ENCODE data around the gene AEBP1.

AEBP1 gene

DNA sequence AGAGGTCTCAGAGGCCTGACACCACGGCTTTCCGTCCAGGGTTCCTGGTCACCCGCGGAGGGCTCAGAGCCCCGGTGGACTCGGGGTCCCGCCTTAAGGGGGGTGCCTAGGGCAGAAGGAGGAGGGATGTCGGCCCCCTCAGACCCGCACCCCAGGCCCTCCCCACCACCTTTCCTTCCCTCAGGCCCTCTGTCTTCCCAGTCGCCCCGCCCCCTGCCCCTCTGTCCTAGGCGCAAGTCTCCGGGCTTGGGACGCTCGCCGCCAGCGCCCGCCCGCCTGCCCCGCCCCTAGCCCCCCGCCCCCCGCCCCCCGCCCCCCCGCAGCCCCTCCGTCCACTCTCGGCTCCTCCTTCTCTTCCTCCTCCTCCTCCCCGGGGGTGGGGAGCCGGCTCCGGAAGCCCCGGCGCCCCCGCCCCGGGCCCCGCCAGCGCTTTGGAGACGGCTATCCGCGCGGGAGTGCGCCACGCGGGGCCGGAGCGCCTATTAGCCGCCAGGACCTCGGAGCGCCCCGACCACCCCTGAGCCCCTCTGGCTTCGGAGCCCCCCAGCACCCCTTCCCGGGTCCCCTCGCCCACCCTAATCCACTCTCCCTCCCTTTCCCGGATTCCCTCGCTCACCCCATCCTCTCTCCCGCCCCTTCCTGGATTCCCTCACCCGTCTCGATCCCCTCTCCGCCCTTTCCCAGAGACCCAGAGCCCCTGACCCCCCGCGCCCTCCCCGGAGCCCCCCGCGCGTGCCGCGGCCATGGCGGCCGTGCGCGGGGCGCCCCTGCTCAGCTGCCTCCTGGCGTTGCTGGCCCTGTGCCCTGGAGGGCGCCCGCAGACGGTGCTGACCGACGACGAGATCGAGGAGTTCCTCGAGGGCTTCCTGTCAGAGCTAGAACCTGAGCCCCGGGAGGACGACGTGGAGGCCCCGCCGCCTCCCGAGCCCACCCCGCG lies at the start of gene AEBP1:
TSS of gene AEBP1 (plus strand) at position 423 of the 937 bp plus-strand sequence. CDS start at position 744, 321 bp downstream.
- no peak for DNase-seq (ENCODE audit: low read depth in 4 of 4, low spot score in 1 of 4)

DNA sequence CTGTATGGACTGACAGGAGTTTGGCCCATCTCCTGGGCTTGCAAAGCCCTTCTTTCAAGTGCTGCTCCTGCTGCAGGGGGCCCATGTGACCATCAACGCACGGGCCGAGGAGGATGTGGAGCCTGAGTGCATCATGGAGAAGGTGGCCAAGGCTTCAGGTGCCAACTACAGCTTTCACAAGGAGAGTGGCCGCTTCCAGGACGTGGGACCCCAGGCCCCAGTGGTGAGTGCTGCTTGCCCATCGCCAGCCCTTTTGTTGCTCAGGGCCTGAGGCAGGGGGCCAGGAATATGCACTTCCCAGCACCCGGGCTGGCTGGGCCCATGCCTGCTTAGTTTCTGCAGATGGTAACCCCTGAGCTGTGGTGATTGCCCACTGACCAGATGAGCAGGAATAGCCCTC lies 47.5 kb upstream of the AEBP1 start:
- DNase-seq (ENCODE audit: low read depth in 4 of 4, low spot score in 1 of 4) = no peak

- DNase-seq (ENCODE audit: low read depth in 4 of 4, low spot score in 1 of 4) = no peak
Observed at GRCh38 chr7:44057181-44057848, 46.8 kb upstream of the AEBP1 start.

DNA sequence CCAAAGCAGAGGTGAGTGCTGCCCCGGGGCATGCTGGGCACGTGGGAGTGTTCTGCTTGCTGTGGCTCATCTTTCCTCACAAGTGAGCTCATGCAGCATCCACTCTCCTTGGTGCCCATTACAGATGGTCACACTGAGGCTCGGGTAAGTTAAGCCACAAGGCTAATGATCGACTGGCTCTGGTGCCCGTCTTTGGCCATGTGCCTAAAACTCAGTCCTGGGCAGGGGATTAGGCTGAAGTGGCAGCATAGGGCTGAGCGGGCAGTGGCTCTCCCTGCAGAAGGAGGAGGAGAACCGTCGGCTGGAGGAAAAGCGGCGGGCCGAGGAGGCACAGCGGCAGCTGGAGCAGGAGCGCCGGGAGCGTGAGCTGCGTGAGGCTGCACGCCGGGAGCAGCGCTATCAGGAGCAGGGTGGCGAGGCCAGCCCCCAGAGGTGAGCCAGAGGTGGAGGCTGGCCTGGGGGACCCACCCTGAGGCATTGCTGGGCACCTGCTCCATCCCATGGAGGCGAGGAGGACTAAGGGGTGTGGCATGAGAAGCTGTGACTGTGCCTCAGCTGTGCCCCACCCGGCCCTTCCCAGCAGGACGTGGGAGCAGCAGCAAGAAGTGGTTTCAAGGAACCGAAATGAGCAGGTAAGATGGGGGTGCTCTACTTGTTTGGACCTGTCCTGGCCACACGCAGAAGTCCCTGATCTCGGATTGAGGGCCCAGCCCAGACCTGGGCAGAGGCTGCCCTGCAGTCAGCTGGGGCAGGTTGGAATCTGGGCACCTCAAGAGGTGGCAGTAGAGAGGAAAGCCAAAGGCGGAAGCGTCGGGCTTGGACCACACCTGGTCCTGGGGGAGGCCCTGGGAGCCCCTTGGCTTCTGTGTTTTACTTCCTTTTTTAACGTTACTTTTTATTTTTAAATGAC lies 46.0 kb upstream of the AEBP1 start:
- DNase-seq (ENCODE audit: low read depth in 4 of 4, low spot score in 1 of 4) = no peak

DNA sequence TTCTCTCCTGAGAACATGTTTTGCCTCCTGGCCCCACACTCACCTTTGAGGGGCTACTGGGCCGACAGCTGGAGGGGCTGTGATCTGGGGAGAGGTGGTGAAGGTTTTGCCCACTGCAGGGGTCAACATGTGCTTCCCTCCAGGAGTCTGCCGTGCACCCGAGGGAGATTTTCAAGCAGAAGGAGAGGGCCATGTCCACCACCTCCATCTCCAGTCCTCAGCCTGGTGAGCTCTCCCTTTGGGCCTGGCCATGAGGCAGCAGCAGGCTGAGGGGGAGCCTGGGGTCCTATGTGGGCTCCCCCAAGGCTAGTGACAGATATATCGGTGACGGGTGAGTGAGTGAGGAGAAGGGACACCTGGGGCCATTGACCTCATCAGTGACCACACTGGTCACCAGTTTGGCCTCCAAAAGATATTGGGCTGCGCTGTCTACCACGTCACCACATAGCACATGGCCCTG lies 45.4 kb upstream of the AEBP1 start:
- DNase-seq (ENCODE audit: low read depth in 4 of 4, low spot score in 1 of 4) = no peak

DNA sequence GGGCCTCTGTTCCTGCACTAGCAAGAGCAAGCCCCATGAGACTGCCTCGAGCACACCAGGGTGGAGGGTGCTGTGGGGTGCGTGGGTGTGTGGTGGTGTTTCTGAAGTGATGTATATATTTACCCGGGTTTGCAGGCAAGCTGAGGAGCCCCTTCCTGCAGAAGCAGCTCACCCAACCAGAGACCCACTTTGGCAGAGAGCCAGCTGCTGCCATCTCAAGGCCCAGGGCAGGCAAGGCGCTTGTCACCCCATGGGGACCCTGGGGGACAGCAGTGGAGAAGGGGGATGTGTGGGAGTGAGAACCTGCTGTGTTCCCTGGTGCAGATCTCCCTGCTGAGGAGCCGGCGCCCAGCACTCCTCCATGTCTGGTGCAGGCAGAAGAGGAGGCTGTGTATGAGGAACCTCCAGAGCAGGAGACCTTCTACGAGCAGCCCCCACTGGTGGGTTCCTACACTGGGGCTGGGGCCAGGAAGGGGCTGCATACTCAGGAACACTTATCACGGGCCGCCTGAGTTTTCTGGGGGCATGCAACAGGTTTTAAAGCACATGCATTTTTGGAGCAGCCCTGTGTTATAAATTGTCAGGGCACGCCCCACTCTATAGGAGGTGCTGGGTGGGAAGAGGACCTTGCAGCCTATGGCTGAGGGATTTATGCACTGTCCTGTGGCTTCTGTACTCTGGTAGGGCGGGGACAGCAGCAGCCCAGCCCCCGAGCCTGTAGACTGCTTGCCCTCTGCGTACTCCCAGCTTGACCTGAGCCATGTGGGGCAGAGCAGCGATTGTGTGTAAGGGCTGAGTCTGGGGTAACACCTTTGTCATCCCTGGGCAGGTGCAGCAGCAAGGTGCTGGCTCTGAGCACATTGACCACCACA lies 44.7 kb upstream of the AEBP1 start:
- no peak for DNase-seq (ENCODE audit: low read depth in 4 of 4, low spot score in 1 of 4)

GRCh38 chr7:44060091-44060947 lies 43.8 kb upstream of the AEBP1 start:
- DNase-seq (ENCODE audit: low read depth in 4 of 4, low spot score in 1 of 4) = no peak

- DNase-seq (ENCODE audit: low read depth in 4 of 4, low spot score in 1 of 4) = no peak
Observed at GRCh38 chr7:44060948-44061644, 43.0 kb upstream of the AEBP1 start.

GRCh38 chr7:44061645-44062179 lies 42.4 kb upstream of the AEBP1 start:
- no peak for DNase-seq (ENCODE audit: low read depth in 4 of 4, low spot score in 1 of 4)

DNA sequence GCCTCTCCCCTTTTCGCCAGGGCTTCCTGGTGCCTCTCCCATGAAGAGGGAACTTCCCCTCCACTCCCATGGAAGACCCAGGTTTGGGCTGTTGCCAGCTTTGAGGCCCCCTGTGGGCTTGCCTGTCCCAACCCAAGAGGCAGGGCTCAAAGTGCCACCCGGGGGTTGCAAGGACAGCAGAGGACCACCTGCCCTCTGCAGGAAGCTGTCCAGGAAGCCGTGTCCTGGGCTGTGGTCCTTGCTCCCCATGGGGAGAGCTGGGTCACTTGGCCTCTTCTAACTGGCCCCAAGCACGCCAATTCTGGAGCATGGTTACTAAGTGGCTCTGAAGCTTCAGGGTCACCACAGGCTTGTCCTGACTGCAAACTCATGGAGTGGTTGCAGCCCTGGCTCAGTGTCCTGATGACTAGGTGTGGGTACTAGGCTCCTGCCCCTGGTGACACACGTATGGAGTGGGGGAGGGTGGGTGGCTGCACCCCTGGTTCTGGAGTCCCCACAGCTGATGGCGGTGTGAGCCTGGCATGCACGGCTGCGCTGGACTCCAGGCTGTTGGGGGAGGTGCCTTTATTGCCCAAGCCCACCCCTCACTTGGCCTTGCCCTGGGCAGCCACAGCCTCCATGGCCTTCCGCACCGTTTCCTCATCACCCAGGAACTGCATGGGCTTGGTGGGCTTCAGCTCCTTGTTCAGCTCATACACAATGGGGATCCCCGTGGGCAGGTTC lies 41.8 kb upstream of the AEBP1 start:
- DNase-seq (ENCODE audit: low read depth in 4 of 4, low spot score in 1 of 4) = no peak

DNA sequence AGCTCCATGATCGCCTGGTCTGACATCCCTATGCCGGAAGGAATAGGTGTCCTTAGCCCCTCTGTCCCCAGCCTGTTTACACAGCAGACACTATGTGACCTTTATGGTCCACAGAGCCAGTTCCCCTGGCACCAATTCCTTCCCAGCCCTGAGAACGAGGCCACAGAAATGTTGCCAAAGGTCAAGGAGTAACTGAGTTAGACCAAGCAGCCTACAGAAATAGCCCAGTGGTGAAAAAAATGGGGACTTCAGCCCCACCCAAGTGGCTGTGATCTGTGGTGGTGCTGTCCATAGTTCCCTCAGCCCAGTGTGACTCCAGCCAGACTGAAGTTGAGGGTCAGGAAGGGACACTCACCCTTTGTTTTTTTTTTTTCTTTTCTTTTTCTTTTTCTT lies 41.2 kb upstream of the AEBP1 start:
- DNase-seq (ENCODE audit: low read depth in 4 of 4, low spot score in 1 of 4) = no peak

- no peak for DNase-seq (ENCODE audit: low read depth in 4 of 4, low spot score in 1 of 4)
Observed at GRCh38 chr7:44063547-44063893, 40.6 kb upstream of the AEBP1 start.

DNA sequence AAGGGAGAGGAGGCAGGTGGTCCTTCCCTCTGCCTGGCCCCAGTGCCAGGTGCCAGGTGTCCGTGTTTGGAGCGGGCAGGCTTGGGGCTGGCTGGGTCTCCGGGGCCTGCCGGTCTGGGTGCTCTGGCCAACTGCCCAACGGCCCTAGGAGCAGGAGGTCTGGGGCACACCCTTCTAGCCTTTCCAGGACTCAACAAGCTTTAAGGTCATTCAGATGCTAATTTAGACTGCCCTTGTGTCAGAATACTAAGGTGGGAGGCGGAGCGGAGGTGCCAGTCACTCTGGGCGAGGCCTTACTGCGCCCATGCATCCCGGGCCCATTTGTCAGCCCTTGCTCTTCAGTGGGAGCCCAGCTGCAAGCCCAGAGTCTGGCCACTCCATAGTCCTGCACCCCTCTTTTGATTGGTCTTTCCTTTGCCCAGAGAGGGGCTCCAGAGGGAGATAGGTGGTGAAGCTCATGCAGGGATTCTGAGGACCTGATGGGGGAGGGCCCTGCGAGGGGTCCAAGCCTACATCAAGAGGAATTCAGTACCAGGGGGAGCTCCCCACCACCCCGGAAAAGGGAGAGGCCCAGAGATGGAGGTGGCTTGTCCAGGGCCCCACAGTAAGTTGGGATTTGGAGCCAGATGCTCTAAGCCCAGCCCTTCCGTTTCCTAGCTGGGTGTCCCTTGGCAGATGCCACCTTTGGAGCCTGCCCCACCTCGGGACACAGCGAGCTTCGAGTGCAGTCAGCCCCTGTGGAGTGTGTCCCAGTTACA lies 40.1 kb upstream of the AEBP1 start:
- no peak for DNase-seq (ENCODE audit: low read depth in 4 of 4, low spot score in 1 of 4)

GRCh38 chr7:44064791-44065430 lies 39.2 kb upstream of the AEBP1 start:
- DNase-seq (ENCODE audit: low read depth in 4 of 4, low spot score in 1 of 4) = no peak

DNA sequence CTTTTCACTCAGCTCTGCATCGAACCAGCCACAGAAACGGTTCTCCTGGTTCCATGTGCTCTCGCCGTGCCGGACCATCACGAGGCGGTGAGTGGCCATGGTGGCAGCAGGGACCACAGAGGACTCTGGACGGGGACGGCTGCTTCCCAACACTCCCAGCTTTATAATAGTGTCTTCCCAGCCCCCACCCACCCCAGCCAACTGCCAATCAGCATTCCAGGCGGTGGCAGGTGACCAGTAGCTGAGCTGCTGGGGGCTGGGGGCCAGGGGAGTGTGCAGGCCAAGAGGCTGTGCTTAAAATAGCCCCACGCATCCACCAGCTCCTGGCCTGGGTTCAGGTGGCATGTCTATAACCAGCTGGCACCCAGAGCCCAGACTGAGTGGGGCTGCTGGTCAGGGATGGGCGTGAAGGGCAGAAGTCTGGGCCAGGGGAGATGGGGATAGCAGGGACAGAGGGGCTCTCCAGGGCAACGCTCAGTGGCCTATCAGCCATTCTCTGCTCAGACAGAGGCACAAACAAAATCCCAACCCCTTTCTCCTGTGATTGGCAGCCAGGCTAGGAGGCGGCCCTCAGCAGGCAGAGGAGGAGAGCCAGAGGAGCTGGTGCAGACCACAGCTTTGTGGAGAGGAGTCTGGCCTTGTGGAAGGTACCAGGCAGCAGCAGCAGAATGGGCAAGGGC lies 38.6 kb upstream of the AEBP1 start, which contains the start of gene PGAM2:
TSS of gene PGAM2 (minus strand) at position 137 of the 680 bp plus-strand sequence. CDS start at position 99, 38 bp downstream.
- DNase-seq (ENCODE audit: low read depth in 4 of 4, low spot score in 1 of 4) = no peak

DNA sequence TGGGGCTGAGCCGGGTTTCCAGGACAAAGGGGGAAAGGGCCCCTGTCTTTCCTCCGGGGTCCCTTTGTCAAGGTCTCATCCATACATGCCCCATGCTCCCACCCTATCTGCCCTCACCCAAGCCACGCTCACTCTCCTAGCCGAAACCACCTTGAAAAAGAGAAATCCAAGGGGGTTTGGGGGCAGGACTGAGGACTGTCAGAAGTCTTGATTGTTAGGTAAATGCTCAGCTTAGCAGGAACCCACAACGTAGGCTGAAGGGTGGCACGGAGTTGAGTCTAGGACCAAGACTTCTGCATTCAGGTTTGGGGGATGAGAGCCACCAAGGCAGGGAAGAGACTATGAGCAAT lies 38.1 kb upstream of the AEBP1 start:
- DNase-seq (ENCODE audit: low read depth in 4 of 4, low spot score in 1 of 4) = no peak

All from stimulated activated CD4-positive, alpha-beta T cell treated with anti-CD3 and anti-CD28 coated beads, Interleukin-1b, Interleukin-23, amount 100 ng/mL, for 24 hours (primary cell).